Measurements from ENCODE around the gene LRCH2. TPM values are rescaled to one million over a fixed set of nuclear protein-coding genes. Genes with fewer than 3 reads are reported as not detected.

Gene LRCH2
- total and polyA plus RNA-seq, 4 donors, result 1.1 to 15.1 (median 2.9) TPM

DNA sequence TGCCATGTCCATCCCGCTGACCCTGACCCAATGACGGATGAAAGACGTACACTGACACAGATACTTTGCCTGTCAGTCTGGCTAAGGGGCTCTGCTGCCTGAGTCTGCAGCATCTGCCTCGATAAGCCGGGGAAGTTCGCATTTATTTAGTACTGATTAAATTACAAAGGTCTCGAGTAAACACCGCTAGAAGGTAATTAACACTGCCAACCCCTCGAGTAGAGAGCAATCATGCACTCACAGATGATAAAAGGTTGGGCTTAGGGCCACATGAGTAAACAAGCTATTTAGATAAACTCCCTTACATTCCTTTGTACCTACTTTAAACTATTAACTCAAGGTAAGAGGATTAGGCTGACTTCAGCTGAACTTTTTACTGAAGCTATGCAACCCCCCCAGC is 60.7 kb downstream of the LRCH2 start:
- ATAC-seq (ENCODE audit: insufficient read depth, low FRiP score) (no peak), DNase-seq (no peak)
- Histone ChIP-seq H3K4me1 (ENCODE audit: control insufficient read depth in 5 of 5, insufficient read depth in 5 of 5, low read length in 5 of 5) (no peaks in the 10 kb centered on the region), H3K27me3 (ENCODE audit: control insufficient read depth in 3 of 3, insufficient read depth in 3 of 3, low read length in 2 of 3) (peaks cover 0 to 27% (median 6%) of the 10 kb centered on the region in 3 donors), H3K9ac (ENCODE audit: insufficient read depth in 1 of 2, low read length in 2 of 2) (no peak overlapping the region), H3K27ac (ENCODE audit: low read depth in 1 of 2, low read length in 1 of 2) (no peak overlapping the region), H3K4me3 (no peak overlapping the region), H3K9me3 (ENCODE audit: control insufficient read depth in 4 of 4, insufficient read depth in 3 of 4, low read length in 3 of 4) (no peaks in the 10 kb centered on the region), H3K36me3 (ENCODE audit: control insufficient read depth in 4 of 4, insufficient read depth in 4 of 4, low read length in 4 of 4) (peaks cover 0 to 3% (median 0%) of the 10 kb centered on the region in 4 donors)
- WGBS, 2 donors, result 62 to 83% methylated on average over 9 of the region's 9 CpGs
- TF ChIP-seq, protein P1, sequence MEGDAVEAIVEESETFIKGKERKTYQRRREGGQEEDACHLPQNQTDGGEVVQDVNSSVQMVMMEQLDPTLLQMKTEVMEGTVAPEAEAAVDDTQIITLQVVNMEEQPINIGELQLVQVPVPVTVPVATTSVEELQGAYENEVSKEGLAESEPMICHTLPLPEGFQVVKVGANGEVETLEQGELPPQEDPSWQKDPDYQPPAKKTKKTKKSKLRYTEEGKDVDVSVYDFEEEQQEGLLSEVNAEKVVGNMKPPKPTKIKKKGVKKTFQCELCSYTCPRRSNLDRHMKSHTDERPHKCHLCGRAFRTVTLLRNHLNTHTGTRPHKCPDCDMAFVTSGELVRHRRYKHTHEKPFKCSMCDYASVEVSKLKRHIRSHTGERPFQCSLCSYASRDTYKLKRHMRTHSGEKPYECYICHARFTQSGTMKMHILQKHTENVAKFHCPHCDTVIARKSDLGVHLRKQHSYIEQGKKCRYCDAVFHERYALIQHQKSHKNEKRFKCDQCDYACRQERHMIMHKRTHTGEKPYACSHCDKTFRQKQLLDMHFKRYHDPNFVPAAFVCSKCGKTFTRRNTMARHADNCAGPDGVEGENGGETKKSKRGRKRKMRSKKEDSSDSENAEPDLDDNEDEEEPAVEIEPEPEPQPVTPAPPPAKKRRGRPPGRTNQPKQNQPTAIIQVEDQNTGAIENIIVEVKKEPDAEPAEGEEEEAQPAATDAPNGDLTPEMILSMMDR (IDR thresholded peaks at IDR 0.05; ENCODE audit: control extremely low read depth, extremely low read depth), result no peak

DNA sequence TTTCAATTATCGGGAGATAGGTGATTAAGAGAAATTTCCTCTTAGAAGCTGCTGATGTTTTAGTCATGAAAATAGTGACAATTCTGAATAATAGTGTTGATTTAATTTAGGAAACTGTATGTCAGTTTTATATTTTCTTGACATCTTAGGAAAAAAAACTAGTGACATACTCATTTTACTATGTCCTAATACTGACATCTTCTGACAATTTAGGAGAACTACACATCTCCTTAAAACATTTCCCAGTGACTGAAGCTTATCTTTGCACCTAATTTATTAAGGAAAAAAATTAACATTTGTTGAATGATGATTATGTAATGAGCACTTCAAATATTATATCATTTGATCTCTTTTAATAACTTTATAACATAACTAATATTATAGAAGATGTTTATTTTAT is 86.7 kb downstream of the LRCH2 start:
- no peaks in the 10 kb centered on the region for H3K9me3 ChIP-seq (ENCODE audit: control insufficient read depth in 4 of 4, insufficient read depth in 3 of 4, low read length in 3 of 4)
- no peak overlapping the region for H3K4me3 ChIP-seq
- no peak for ATAC-seq (ENCODE audit: insufficient read depth, low FRiP score)
- peak in 2 of 3 donors; percentile 23 to 43 for DNase-seq
- H3K4me1 ChIP-seq (ENCODE audit: control insufficient read depth in 5 of 5, insufficient read depth in 5 of 5, low read length in 5 of 5), result no peaks in the 10 kb centered on the region
- H3K27ac ChIP-seq (ENCODE audit: low read depth in 1 of 2, low read length in 1 of 2), result no peak overlapping the region
- H3K36me3 ChIP-seq (ENCODE audit: control insufficient read depth in 4 of 4, insufficient read depth in 4 of 4, low read length in 4 of 4), result peaks cover 0 to 2% (median 0%) of the 10 kb centered on the region in 4 donors
- H3K9ac ChIP-seq (ENCODE audit: insufficient read depth in 1 of 2, low read length in 2 of 2), result no peak overlapping the region
- 64 to 83% methylated on average over 1 of the region's 1 CpG for WGBS, 2 donors
- H3K27me3 ChIP-seq (ENCODE audit: control insufficient read depth in 3 of 3, insufficient read depth in 3 of 3, low read length in 2 of 3), result peaks cover 0 to 14% (median 11%) of the 10 kb centered on the region in 3 donors
- TF ChIP-seq, protein P1 (IDR thresholded peaks at IDR 0.05; ENCODE audit: control extremely low read depth, extremely low read depth), result no peak

DNA sequence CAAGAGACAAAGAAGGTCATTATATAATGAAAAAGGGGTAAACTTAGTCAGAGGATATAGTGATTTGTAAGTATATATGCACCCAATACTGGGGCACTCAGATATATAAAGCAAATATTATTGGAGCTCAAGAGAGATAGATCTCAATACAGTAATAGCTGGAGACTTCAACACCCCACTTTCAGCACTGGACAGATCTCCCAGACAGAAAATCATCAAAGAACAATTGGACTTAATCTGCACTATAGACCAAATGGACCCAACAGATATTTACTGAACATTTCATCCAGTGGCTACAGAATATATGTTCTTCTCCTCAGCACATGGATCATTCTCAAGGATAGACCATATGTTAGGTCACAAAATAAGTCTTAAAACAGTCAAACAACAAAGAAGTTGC is 91.8 kb downstream of the LRCH2 start:
- TF ChIP-seq, protein P1 (IDR thresholded peaks at IDR 0.05; ENCODE audit: control extremely low read depth, extremely low read depth), result no peak
- H3K4me1 ChIP-seq (ENCODE audit: control insufficient read depth in 5 of 5, insufficient read depth in 5 of 5, low read length in 5 of 5), result no peaks in the 10 kb centered on the region
- peaks cover 0 to 5% (median 2%) of the 10 kb centered on the region in 4 donors for H3K36me3 ChIP-seq (ENCODE audit: control insufficient read depth in 4 of 4, insufficient read depth in 4 of 4, low read length in 4 of 4)
- no peak for DNase-seq
- H3K27ac ChIP-seq (ENCODE audit: low read depth in 1 of 2, low read length in 1 of 2), result no peak overlapping the region
- H3K27me3 ChIP-seq (ENCODE audit: control insufficient read depth in 3 of 3, insufficient read depth in 3 of 3, low read length in 2 of 3), result peaks cover 0 to 19% (median 3%) of the 10 kb centered on the region in 3 donors
- H3K9ac ChIP-seq (ENCODE audit: insufficient read depth in 1 of 2, low read length in 2 of 2), result no peak overlapping the region
- H3K9me3 ChIP-seq (ENCODE audit: control insufficient read depth in 4 of 4, insufficient read depth in 3 of 4, low read length in 3 of 4), result peaks cover 0 to 9% (median 4%) of the 10 kb centered on the region in 4 donors
- ATAC-seq (ENCODE audit: insufficient read depth, low FRiP score), result no peak
- H3K4me3 ChIP-seq, result no peak overlapping the region

DNA sequence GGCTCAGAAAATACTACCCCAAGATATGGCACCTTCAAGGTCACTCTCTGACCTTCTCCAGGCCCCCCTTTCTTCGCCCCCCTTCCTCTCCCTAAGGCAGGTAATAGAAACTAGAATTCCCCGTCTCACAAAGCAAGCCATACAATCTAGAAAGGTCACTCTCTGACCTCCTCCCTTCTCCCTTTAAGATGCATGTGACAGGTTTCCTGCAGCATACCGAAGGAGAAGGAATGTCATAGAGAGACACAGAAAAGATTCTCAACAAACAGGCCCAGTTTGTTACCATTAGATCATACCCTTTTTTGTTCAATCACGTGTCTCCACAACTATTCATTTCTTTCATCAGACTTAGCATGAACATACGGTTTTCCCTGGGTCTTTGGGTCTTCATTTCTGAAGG is 95.9 kb downstream of the LRCH2 start:
- Histone ChIP-seq H3K4me3 (no peak overlapping the region), H3K9me3 (ENCODE audit: control insufficient read depth in 4 of 4, insufficient read depth in 3 of 4, low read length in 3 of 4) (peaks cover 0 to 9% (median 4%) of the 10 kb centered on the region in 4 donors), H3K9ac (ENCODE audit: insufficient read depth in 1 of 2, low read length in 2 of 2) (no peak overlapping the region), H3K27ac (ENCODE audit: low read depth in 1 of 2, low read length in 1 of 2) (no peak overlapping the region), H3K4me1 (ENCODE audit: control insufficient read depth in 5 of 5, insufficient read depth in 5 of 5, low read length in 5 of 5) (no peaks in the 10 kb centered on the region), H3K27me3 (ENCODE audit: control insufficient read depth in 3 of 3, insufficient read depth in 3 of 3, low read length in 2 of 3) (peaks cover 0 to 22% (median 0%) of the 10 kb centered on the region in 3 donors), H3K36me3 (ENCODE audit: control insufficient read depth in 4 of 4, insufficient read depth in 4 of 4, low read length in 4 of 4) (peaks cover 0 to 4% (median 1%) of the 10 kb centered on the region in 4 donors)
- 67 to 96% methylated on average over 5 of the region's 5 CpGs for WGBS, 2 donors
- TF ChIP-seq, protein P1 (IDR thresholded peaks at IDR 0.05; ENCODE audit: control extremely low read depth, extremely low read depth), result no peak
- DNase-seq (no peak), ATAC-seq (ENCODE audit: insufficient read depth, low FRiP score) (no peak)

Measured in lung (tissue), 12 donors.